Astrocyte (in vitro differentiated cells and primary cell): ENCODE results near the gene ZG16B. TPM values are rescaled to one million over a fixed set of nuclear protein-coding genes. Genes with fewer than 3 reads are reported as not detected.

ENCODE experiments used
- DNase-seq: peaks from one replicate; pipeline ENCODE4 v3.0.0-alpha.2; 2010; ENCODE audit warnings: low read depth
- FAIRE-seq: peaks from 2 replicates; lab custom pipeline; 2011; peaks lifted over from hg19 to GRCh38; lab: Jason Lieb, UNC
- H2AFZ ChIP-seq: 2 replicates; pipeline ENCODE4 v1.6.0; 2012; ENCODE audit warnings: low read depth, low read length, inconsistent platforms
- H3K27ac ChIP-seq: 2 replicates; pipeline ENCODE4 v1.5.1; 2011; ENCODE audit warnings: low read depth, low read length, inconsistent platforms
- H3K27me3 ChIP-seq: 2 replicates; pipeline ENCODE4 v1.6.0; 2011; ENCODE audit warnings: low read length, inconsistent platforms; ENCODE audit not compliant: insufficient read depth
- H3K36me3 ChIP-seq: 2 replicates; pipeline ENCODE4 v1.5.1; 2011; ENCODE audit warnings: low read length, inconsistent platforms; ENCODE audit not compliant: insufficient read depth
- H3K4me1 ChIP-seq: 2 replicates; pipeline ENCODE4 v1.5.1; 2011; ENCODE audit warnings: low read length, inconsistent platforms; ENCODE audit not compliant: insufficient read depth
- H3K4me2 ChIP-seq: 2 replicates; pipeline ENCODE4 v1.6.0; 2012; ENCODE audit warnings: low read length, inconsistent platforms
- H3K4me3 ChIP-seq: 2 replicates; pipeline ENCODE4 v1.5.1; 2011; ENCODE audit warnings: low read depth, mild to moderate bottlenecking, low read length, inconsistent platforms; ENCODE audit not compliant: insufficient read depth
- H3K79me2 ChIP-seq: 2 replicates; pipeline ENCODE4 v1.6.0; 2012; ENCODE audit warnings: mild to moderate bottlenecking, low read length, inconsistent platforms; ENCODE audit not compliant: insufficient read depth
- H3K9ac ChIP-seq: 2 replicates; pipeline ENCODE4 v1.6.0; 2012; ENCODE audit warnings: mild to moderate bottlenecking, low read length, inconsistent platforms
- H3K9me3 ChIP-seq: 2 replicates; pipeline ENCODE4 v1.5.1; 2012; ENCODE audit warnings: low read depth, mild to moderate bottlenecking, low read length, inconsistent platforms; ENCODE audit not compliant: insufficient read depth
- H4K20me1 ChIP-seq: 2 replicates; pipeline ENCODE4 v1.6.0; 2012; ENCODE audit warnings: low read length, inconsistent platforms; ENCODE audit not compliant: insufficient read depth
- H3K27ac Mint-ChIP-seq: one replicate; pipeline ENCODE4 v1.8.0; 2021; ENCODE audit warnings: mild to moderate bottlenecking, mixed read lengths; ENCODE audit not compliant: unreplicated experiment
- H3K27me3 Mint-ChIP-seq: one replicate; pipeline ENCODE4 v1.8.0; 2021; ENCODE audit warnings: low read depth, mixed read lengths; ENCODE audit not compliant: unreplicated experiment
- H3K36me3 Mint-ChIP-seq: one replicate; pipeline ENCODE4 v1.8.0; 2021; ENCODE audit warnings: low read depth, mixed read lengths; ENCODE audit not compliant: unreplicated experiment
- H3K4me1 Mint-ChIP-seq: one replicate; pipeline ENCODE4 v1.8.0; 2021; ENCODE audit warnings: low read depth, mixed read lengths; ENCODE audit not compliant: unreplicated experiment
- H3K4me3 Mint-ChIP-seq: one replicate; pipeline ENCODE4 v1.8.0; 2021; ENCODE audit warnings: mild to moderate bottlenecking, moderate library complexity, mixed read lengths; ENCODE audit not compliant: unreplicated experiment
- H3K9me3 Mint-ChIP-seq: one replicate; pipeline ENCODE4 v1.8.0; 2021; ENCODE audit warnings: mild to moderate bottlenecking, mixed read lengths; ENCODE audit not compliant: unreplicated experiment
- EZH2 ChIP-seq: IDR thresholded peaks from 2 replicates; pipeline ENCODE4 v1.6.1; 2012; ENCODE audit warnings: mild to moderate bottlenecking, low read length, inconsistent platforms; ENCODE audit not compliant: insufficient read depth
- total RNA-seq: library from RNA; stranded (reverse); gene quantifications from 2 replicates; pipeline ENCODE4 v1.2.1, GENCODE V29; 2021
- TF ChIP-seq, protein P1 (sequence below): IDR thresholded peaks from 2 replicates; pipeline ENCODE4 v1.5.1; 2011; ENCODE audit warnings: low read depth, mild to moderate bottlenecking, inconsistent platforms, low read length, moderate library complexity; ENCODE audit not compliant: insufficient read depth

ZG16B gene
- total RNA-seq, 1 donor from 2014 or later: not detected

DNA sequence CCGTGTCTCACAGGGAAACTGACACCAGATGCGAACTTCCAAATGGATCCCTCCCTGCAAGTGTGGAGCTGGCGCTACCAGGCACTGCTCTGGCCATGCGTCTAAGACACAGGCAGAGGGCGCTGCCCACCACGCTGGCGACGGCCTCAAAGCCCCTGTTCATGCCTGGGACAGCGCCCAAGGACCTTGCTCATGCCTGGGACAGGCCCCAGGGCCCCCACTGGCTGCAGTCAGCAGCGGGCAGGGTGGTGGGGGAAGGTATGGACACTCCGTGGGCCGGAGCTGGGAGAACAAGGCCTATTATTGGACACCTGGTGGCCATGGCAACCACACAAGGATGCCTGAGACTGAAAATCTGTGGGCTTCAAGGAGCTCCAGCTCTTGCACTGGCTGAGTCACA lies 8.8 kb downstream of the ZG16B start:
- H3K27me3 Mint-ChIP-seq: no peaks in the 10 kb centered on the region
- peak overlapping the region; percentile 94 for H3K27ac Mint-ChIP-seq
- Histone ChIP-seq H3K4me3 (no peak overlapping the region), H3K4me2 (no peak overlapping the region), H3K9me3 (no peaks in the 10 kb centered on the region), H3K9ac (peak overlapping the region; percentile 31), H3K36me3 (no peaks in the 10 kb centered on the region), H2AFZ (peak overlapping the region; percentile 58), H3K27me3 (no peaks in the 10 kb centered on the region), H3K27ac (peak overlapping the region; percentile 5), H4K20me1 (no peaks in the 10 kb centered on the region), H3K4me1 (peaks cover 33% of the 10 kb centered on the region), H3K79me2 (no peaks in the 10 kb centered on the region)
- TF ChIP-seq, protein P1, sequence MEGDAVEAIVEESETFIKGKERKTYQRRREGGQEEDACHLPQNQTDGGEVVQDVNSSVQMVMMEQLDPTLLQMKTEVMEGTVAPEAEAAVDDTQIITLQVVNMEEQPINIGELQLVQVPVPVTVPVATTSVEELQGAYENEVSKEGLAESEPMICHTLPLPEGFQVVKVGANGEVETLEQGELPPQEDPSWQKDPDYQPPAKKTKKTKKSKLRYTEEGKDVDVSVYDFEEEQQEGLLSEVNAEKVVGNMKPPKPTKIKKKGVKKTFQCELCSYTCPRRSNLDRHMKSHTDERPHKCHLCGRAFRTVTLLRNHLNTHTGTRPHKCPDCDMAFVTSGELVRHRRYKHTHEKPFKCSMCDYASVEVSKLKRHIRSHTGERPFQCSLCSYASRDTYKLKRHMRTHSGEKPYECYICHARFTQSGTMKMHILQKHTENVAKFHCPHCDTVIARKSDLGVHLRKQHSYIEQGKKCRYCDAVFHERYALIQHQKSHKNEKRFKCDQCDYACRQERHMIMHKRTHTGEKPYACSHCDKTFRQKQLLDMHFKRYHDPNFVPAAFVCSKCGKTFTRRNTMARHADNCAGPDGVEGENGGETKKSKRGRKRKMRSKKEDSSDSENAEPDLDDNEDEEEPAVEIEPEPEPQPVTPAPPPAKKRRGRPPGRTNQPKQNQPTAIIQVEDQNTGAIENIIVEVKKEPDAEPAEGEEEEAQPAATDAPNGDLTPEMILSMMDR: peak; percentile 78
- TF ChIP-seq EZH2: no peak
- peaks cover 36% of the 10 kb centered on the region for H3K4me1 Mint-ChIP-seq
- no peaks in the 10 kb centered on the region for H3K36me3 Mint-ChIP-seq
- H3K9me3 Mint-ChIP-seq: no peaks in the 10 kb centered on the region
- no peak overlapping the region for H3K4me3 Mint-ChIP-seq
- DNase-seq (peak; percentile 68), FAIRE-seq (no peak)

- H3K36me3 Mint-ChIP-seq: no peaks in the 10 kb centered on the region
- no peaks in the 10 kb centered on the region for H3K9me3 Mint-ChIP-seq
- Histone ChIP-seq H2AFZ (no peak overlapping the region), H3K36me3 (no peaks in the 10 kb centered on the region), H3K27me3 (no peaks in the 10 kb centered on the region), H3K9me3 (no peaks in the 10 kb centered on the region), H3K9ac (no peak overlapping the region), H3K79me2 (no peaks in the 10 kb centered on the region), H3K4me2 (no peak overlapping the region), H3K4me1 (peaks cover 33% of the 10 kb centered on the region), H3K4me3 (no peak overlapping the region), H4K20me1 (no peaks in the 10 kb centered on the region), H3K27ac (no peak overlapping the region)
- peaks cover 34% of the 10 kb centered on the region for H3K4me1 Mint-ChIP-seq
- DNase-seq: no peak
- no peak for FAIRE-seq
- no peaks in the 10 kb centered on the region for H3K27me3 Mint-ChIP-seq
- peak overlapping the region; percentile 94 for H3K27ac Mint-ChIP-seq
- H3K4me3 Mint-ChIP-seq: no peak overlapping the region
- TF ChIP-seq EZH2: no peak
- TF ChIP-seq, protein P1: no peak
These were observed 9.7 kb downstream of the ZG16B start for GRCh38 chr16:2839650-2840450.

DNA sequence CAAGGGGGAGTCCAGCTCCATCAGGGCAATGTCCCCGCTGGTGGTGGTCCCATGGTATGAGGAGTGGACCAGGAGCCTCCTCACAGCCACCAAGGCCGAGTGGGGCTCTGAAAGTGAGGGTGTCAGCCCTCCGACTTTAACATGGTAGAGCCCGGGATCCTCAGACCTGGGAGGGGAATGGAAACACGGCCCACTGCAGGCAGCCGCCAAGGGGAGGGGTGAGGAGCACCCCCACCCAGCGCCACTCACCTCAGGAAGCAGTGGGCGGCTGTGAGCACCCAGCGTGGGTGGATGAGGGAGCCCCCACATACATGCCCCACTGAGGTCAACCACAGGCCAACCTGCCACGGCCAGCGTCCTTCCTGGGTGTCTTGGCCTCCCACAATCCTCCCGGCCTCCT lies 10.8 kb downstream of the ZG16B start:
- Histone ChIP-seq H4K20me1 (no peaks in the 10 kb centered on the region), H3K9me3 (no peaks in the 10 kb centered on the region), H3K27me3 (no peaks in the 10 kb centered on the region), H3K36me3 (no peaks in the 10 kb centered on the region), H3K4me1 (peaks cover 30% of the 10 kb centered on the region), H3K27ac (no peak overlapping the region), H3K4me2 (no peak overlapping the region), H2AFZ (no peak overlapping the region), H3K79me2 (no peaks in the 10 kb centered on the region), H3K4me3 (no peak overlapping the region), H3K9ac (no peak overlapping the region)
- FAIRE-seq (no peak), DNase-seq (no peak)
- H3K27ac Mint-ChIP-seq: no peak overlapping the region
- no peak overlapping the region for H3K4me3 Mint-ChIP-seq
- no peaks in the 10 kb centered on the region for H3K9me3 Mint-ChIP-seq
- peaks cover 31% of the 10 kb centered on the region for H3K4me1 Mint-ChIP-seq
- no peak for TF ChIP-seq EZH2
- TF ChIP-seq, protein P1: no peak
- no peaks in the 10 kb centered on the region for H3K27me3 Mint-ChIP-seq
- H3K36me3 Mint-ChIP-seq: no peaks in the 10 kb centered on the region
